HG02763 (cell line): Measurements from ENCODE around the gene CLC.
"Not testable (repeated sequence)": the region's sequence is repeated elsewhere in the genome, so short reads cannot be mapped to it uniquely, and the experiment has no call there.

Experiments
- ATAC-seq: cut with Tn5 transposase; IDR thresholded peaks from one replicate; pipeline ENCODE4 v1.9.1; 2021; ENCODE audit warnings: mild to moderate bottlenecking, moderate library complexity; ENCODE audit not compliant: unreplicated experiment

Gene CLC

GRCh38 chr19:39731685-39732084, 6.1 kb downstream of the CLC start:
- no peak for ATAC-seq

GRCh38 chr19:39729594-39729993, 8.2 kb downstream of the CLC start:
- ATAC-seq: no peak

GRCh38 chr19:39728040-39728439, 9.8 kb downstream of the CLC start:
- ATAC-seq: no peak

- no peak for ATAC-seq
These were observed 10.6 kb downstream of the CLC start for GRCh38 chr19:39727070-39727800.

- ATAC-seq: no peak
These were observed 11.8 kb downstream of the CLC start for GRCh38 chr19:39725995-39726394.

DNA sequence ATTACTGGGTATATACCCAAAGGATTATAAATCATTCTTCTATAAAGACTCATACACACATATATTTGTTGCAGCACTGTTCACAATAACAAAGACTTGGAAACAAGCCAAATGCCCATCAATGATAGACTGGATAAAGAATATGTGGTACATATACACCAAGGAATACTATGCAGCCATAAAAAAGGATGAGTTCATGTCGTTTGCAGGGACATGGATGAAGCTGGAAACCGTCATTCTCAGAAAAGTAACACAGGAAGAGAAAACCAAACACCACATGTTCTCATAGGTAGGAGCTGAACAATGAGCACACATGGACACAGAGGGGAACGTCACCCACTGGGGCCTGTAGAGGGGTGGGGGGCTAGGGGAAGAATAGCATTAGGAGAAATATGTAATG, 17.7 kb downstream of the CLC start:
- ATAC-seq: not testable (repeated sequence)

- ATAC-seq: no peak
These were observed 27.4 kb downstream of the CLC start for GRCh38 chr19:39710333-39710890.

DNA sequence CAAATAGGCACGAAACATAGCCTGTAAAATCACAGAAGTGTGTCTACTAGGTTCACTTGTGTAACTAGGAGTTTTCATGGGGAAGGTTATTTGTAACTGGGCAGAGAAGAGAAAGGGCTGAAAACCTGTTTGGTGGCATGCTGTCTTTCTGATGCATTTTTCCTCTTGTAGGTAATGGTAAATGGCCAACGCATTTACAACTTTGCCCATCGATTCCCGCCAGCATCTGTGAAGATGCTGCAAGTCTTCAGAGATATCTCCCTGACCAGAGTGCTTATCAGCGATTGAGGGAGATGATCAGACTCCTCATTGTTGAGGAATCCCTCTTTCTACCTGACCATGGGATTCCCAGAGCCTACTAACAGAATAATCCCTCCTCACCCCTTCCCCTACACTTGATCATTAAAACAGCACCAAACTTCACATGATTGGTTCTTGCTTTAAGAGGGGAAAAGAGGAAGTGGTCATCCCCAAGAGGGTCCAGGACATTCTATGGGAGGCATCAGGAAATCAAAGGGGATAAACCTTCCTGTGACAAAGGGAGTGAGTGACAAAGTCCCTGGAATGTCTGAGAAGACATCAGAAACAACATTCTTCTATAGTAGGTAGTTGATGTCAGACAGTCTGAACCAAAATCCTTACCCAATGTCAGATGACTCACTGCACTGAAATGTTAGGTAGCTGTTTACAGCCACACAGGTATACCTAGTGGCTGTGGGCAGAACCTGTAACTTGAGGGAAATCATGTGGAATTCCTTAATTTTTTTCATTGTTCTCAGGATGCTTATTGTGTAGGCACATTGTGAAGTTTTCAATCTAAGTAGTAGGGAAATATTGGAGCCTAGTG, 28.6 kb downstream of the CLC start:
- ATAC-seq: no peak

DNA sequence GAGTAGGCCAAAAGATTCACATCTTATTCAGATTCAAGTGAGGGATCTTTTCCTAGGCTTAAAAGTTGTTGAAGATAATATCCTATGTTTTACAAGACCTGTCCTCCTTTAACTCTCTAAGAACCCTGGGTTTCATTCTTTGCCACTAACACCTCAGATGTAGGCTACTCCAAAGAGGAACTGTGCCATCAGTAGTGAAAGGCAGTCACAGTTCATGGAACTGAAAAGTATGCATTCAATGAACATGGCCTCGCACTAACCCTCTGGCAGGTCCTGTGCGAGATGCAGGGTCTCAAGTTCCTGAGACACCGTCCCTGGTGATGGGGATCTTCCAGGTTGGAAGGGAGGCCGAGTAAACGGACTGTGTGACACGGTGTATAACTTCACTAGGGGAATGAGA, 29.2 kb downstream of the CLC start:
- no peak for ATAC-seq

- no peak for ATAC-seq
These were observed 32.1 kb downstream of the CLC start for GRCh38 chr19:39705578-39706188.

DNA sequence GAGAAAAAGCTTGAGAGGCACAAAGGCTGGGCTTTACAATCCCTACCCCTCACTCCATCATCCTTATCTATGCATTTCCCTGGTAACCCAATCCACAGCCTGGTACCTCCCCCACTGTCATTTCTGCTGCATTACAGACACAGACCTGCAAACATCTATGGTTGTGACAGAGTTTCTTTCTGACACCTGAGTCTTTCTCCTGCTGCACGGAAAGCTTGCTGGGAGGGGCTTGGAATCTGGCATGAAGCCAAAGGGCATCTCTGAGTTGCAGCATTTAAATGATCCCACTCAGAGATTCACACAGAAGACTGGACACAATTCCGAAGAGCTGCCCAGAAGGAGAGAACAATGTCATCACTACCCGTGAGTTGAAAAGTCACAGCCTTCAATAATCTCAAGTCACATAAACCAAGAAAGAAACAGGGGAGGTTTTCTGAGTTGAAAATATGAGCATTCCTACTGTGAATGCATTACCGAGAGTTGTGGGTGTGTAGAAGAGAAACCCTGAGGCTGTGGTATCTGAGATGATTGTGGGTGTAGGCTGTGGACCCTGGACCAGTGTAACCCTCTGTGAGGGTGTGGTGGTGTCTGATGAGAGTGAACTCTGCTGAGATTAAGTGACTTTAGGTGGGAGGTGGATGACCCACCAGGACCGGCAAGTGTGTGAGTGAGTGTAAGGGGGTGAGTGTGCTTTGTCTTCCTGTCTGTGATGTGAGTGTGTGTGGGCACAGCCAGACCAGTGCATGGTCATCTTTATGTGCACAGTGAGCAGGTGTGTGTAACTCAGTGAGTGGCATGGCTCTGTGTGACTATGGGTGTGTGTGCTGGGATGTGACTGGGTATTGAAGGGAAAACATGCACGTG, 33.4 kb downstream of the CLC start, which contains the start of gene LGALS14:
TSS of gene LGALS14 (plus strand) at position 301 of the 864 bp plus-strand sequence. CDS start at position 349, 48 bp downstream.
- no peak for ATAC-seq

DNA sequence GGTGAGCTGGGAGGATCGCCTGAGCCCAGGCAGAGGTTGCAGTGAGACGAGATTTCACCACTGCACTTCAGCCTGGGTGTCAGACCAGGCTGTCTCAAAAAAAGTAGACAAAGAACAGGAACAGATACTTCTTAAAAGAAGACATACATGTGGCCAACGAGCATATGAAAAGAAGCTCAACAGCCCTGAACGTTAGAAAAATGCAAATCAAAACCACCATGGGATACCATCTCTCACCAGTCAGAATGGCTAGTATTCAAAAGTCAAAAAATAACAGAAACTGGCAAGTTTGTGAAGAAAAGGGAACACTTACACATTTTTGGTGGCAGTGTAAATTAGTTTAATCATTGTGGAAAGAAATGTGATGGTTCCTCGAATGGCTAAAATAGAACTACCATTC, 36.5 kb downstream of the CLC start:
- ATAC-seq: no peak

DNA sequence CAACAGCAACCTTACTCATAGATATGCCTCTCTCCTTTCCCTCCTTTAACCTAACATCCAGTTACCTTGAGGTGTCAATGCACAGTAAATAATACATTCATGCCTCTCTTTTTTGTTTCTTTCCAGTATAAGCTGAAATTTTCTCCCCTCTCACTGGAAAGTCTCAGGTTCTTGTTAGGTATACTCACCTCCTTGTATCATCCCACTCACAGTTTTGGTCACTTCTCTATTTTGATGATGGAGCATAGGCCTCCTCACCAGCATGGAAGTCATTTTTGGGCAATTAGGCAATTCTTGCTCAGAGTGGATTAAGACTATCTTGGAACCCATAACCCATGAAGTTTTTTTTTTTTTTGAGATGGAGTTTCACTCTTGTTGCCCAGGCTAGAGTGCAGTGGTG, 39.3 kb downstream of the CLC start:
- no peak for ATAC-seq

DNA sequence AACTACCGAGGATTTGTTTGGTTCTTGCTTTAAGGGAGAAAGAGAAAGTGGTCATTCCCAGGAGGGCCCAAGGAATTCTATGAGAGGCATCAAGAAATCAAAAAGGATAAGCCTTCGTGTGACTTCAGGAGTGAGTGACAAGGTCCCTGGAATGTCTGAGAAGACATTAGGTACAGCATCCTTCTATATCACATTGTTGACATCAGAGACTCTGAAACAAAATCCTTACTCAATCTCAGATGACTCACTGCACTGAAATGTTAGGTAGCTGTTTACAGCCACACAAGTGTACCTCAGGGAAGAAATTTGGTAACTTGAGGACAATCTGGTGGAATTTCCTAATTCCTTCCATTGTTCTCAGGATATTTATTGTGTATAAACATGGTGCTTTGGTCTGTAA, 41.4 kb downstream of the CLC start:
- no peak for ATAC-seq

DNA sequence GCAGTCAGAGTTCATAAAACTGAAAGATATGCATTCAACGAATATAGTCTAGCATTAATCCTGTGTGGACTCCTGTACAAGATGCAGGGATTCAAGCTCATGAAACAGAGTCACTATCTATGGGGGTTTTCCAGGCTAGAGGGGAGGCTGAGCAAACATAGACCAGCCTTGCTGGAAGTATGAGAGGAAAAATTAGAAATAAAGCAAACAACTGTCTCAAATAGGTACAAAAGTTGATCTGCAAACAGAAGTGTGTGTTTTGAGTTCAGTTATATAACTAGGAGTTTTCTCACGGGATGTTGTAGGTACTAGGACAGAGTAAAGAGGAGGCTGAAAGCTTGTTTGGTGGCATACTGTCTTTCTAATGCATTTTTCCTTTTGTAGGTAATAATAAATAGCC, 42.1 kb downstream of the CLC start:
- ATAC-seq: no peak

DNA sequence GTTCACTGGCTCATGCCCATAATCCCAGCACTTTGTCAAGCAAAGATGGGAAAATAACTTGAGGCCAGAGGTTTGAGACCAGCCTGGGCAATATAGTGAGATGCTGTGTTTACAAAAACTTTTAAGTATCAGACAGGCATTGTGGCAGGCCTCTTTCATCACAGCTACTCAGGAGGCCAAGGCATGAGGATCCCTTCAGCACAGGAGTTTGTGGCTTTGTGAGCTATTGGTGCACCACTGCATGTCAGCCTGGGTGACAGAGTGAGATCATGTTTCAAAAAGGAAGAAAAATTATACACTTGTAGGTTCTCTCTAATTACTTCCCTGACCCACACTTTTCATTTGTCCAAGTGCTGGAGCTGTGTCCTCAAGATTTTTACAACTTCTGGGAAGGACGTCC, 45.0 kb downstream of the CLC start:
- no peak for ATAC-seq

GRCh38 chr19:39692166-39692565, 45.7 kb downstream of the CLC start:
- ATAC-seq: no peak

DNA sequence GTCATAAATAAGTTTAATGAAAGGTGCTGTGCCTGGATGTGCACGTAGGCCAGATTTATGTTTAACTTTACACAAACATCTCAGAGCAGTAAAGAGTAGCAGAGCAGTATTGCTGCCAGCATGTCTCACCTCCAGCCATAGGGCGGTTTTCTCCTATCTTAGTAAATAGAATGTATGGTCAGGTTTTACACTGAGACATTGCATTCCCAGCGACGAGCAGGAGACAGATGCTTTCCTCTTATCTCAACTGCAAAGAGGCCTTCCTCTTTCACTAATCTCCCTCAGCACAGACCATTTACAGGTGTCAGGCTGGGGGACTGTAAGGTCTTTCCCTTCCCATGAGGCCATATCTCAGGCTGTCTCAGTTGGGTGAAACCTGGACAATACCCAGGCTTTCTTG, 49.2 kb downstream of the CLC start:
- not testable (repeated sequence) for ATAC-seq

DNA sequence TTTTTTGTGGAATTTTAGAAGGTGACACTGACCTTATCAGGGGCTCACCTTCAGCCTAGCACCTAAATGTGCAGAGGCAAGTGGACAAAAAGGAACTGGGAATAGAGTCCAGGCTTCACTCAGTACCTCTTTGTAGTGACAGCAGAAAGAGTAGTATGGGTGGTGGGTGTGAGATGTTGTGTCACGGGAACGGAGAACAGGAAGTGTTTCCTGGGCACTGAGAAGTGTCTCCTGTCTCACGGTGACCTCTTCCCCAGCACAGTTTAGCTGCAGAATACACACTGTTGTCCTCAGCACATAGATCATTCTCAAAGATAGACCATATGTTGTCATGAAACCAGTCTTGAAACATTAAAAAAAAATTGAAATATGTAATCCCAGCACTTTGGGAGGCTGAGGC, 51.1 kb downstream of the CLC start:
- no peak for ATAC-seq

DNA sequence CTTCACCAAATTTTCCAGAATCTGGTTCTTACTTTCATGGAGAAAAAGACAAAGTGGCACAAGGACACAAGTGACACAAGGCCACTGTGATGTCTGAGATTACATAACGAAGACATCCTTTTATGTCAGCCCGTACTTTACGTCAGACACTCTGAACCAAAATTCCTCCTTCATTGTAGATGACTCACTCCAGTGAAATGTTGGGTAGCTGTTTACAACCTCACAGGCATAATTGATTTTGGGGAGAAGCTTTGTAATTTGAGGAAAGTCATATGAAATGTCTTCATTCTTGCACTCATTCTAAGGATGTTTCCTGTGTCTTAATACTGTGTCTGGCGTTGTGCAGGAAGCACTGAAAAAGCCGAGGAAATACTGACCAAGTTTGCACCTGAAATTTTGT, 53.6 kb downstream of the CLC start:
- ATAC-seq: no peak

DNA sequence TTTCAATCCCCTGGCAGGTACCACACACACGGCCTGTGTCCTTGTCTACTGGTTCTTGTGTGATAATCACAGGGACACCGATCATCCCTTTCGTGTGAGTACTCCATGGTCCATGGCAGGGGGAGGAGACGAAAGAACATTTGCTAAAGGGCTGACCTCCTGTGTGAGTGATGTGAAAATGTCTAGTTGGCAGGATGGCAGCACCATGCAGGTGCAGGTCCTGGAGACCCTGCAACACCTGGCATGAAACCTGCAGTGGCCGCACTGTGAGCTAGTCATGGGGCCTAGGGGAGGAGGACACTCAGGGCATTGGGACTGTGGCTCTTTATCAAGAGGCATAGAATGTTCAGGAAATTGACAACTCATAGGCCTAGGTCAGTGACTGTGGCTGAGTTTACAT, 56.4 kb downstream of the CLC start:
- no peak for ATAC-seq
